Testis (tissue), 2 donors: ENCODE measurements around the gene DYRK1B.

Source experiments
- POLR2A ChIP-seq: fragments of 450-650 bp; IDR thresholded peaks from one replicate; pipeline ENCODE4 v1.6.1; 2017; ENCODE audit warnings: antibody characterized with exemption, mild to moderate bottlenecking, moderate library complexity
- TF ChIP-seq, protein P1 (sequence below), 3 experiments: fragments of 450-650 bp in 2 of 3; fragments of 200-600 bp in 1 of 3; sonication (generic) in 1 of 3; IDR thresholded peaks; one replicate each; pipeline ENCODE4 v1.5.1; 2016 to 2019; ENCODE audit warnings: antibody characterized with exemption in 3 of 3, mild to moderate bottlenecking in 2 of 3, moderate library complexity in 1 of 3

DNA sequence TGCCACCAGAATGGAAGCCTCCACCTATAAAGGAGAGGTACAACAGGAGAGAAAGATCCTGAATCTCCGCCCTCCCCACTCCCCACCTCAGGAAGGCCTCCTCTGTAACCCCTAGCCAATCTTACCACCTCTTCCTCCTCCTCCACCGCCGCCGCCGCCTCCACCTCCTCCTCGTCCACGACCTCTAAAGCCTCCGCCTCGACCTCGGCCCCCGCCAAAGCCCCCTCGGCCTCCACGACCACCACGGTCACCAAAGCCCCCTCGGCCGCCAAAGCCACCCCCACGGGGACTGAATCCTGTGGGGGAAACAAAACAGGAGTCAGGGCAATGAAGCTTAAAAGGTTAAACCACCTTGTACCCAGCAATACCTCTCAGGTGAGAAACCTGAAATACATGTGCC, 6.5 kb upstream of the DYRK1B start:
- TF ChIP-seq, protein P1, sequence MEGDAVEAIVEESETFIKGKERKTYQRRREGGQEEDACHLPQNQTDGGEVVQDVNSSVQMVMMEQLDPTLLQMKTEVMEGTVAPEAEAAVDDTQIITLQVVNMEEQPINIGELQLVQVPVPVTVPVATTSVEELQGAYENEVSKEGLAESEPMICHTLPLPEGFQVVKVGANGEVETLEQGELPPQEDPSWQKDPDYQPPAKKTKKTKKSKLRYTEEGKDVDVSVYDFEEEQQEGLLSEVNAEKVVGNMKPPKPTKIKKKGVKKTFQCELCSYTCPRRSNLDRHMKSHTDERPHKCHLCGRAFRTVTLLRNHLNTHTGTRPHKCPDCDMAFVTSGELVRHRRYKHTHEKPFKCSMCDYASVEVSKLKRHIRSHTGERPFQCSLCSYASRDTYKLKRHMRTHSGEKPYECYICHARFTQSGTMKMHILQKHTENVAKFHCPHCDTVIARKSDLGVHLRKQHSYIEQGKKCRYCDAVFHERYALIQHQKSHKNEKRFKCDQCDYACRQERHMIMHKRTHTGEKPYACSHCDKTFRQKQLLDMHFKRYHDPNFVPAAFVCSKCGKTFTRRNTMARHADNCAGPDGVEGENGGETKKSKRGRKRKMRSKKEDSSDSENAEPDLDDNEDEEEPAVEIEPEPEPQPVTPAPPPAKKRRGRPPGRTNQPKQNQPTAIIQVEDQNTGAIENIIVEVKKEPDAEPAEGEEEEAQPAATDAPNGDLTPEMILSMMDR (IDR thresholded peaks at IDR 0.05): no peak
- no peak for TF ChIP-seq POLR2A
